GM13977 (cell line): ENCODE results near the gene BBS12.

Experiments used
- DNase-seq: peaks from one replicate; pipeline ENCODE4 v3.0.0; 2012; ENCODE audit warnings: low spot score
- in situ Hi-C: fragments of 300-500 bp; cut with MboI; formaldehyde crosslinking; loops from one replicate; pipeline ENCODE4 v1.12.0; 2022; ENCODE audit warnings: low sequenced_read_pairs, low pct_unique_long_range_greater_than_20kb, mixed read lengths, inconsistent platforms; ENCODE audit not compliant: unreplicated experiment
- TF ChIP-seq, protein P1 (sequence below): IDR thresholded peaks from 2 replicates; pipeline ENCODE4 v1.5.1; 2012; ENCODE audit warnings: mild to moderate bottlenecking, control low read depth; ENCODE audit not compliant: insufficient read depth; ENCODE audit errors: extremely low read depth, missing control alignments

BBS12 gene

GRCh38 chr4:122759639-122760310 lies 27.3 kb downstream of the BBS12 start:
- in situ Hi-C loops = loop anchor here (10.0 kb wide), 1 partner anchor 155 kb away; no protein-coding TSS in a partner anchor
- TF ChIP-seq, protein P1, sequence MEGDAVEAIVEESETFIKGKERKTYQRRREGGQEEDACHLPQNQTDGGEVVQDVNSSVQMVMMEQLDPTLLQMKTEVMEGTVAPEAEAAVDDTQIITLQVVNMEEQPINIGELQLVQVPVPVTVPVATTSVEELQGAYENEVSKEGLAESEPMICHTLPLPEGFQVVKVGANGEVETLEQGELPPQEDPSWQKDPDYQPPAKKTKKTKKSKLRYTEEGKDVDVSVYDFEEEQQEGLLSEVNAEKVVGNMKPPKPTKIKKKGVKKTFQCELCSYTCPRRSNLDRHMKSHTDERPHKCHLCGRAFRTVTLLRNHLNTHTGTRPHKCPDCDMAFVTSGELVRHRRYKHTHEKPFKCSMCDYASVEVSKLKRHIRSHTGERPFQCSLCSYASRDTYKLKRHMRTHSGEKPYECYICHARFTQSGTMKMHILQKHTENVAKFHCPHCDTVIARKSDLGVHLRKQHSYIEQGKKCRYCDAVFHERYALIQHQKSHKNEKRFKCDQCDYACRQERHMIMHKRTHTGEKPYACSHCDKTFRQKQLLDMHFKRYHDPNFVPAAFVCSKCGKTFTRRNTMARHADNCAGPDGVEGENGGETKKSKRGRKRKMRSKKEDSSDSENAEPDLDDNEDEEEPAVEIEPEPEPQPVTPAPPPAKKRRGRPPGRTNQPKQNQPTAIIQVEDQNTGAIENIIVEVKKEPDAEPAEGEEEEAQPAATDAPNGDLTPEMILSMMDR = no peak
- no peak for DNase-seq

- in situ Hi-C loops = no loop called here
- TF ChIP-seq, protein P1 = no peak
- no peak for DNase-seq
These were observed 30.0 kb downstream of the BBS12 start for GRCh38 chr4:122762520-122762919.

DNA sequence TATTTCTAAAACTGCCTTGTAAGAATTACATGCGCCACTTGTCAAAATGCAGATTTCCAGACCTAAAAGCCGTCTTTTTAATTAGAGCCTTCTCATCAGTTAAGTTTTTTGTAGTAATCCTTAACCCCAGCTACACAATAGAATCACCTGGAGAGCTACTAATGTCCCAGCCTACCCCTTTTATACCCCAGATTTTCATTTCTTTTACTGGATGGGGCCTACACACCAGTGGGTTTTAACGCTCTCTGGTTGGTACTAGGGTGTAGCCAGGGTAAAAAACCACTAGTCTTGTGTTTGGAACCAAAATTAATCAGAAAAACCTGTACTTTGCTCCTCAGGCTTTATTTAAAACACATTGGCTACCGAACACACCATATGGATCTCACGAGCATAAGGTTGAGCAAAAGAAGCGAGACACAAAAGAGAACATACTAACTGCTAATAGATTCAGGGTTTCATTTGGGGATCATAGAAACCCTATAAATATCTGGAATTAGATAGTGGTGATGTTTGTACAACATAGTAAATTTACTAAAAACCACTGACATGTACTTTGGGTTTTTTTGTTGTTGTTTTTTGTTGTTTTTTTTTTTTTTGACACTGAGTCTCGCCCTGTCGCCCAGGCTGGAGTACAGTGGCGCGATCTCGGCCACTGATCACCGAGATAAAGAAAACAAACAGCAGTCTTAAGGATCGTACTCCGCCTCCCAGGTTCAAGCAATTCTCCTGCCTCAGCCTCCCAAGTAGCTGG lies 30.6 kb downstream of the BBS12 start:
- no peak for DNase-seq
- in situ Hi-C loops = no loop called here
- TF ChIP-seq, protein P1 = no peak

DNA sequence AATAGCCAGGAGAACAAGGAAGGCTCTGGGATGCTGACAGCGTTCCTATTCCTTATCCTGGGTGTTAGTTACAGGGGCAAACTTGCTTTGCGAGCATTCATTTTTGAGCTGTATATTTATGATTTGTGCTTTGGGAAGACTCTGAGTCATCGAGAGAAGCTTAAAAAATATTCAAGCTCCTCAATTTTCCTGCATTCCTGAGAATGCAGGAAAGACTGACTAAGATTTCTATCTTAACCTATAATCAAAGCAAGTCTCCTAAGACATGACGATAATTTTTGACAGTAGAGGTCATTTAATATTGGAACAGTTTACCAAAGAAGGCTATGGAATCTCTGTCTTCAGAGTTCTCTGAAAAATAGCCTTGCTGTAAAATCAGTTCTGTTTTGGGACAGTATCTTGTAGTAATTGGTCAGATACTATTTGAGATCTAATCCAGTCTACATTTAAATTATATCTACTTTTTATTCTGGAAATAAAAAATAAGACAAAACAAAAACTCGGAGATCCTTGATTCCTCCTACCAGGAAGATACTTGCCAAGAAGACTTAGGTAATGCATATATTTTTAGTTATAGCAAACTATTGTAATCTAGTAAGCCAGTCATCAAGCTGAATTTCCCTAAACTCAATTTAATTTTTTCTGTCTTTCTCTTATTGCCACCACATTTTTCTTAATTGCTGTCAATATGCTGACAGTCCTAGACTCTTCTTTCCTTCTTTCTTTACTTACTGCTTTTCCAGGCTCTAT lies 31.7 kb downstream of the BBS12 start:
- in situ Hi-C loops = no loop called here
- TF ChIP-seq, protein P1 = no peak
- DNase-seq = no peak

DNA sequence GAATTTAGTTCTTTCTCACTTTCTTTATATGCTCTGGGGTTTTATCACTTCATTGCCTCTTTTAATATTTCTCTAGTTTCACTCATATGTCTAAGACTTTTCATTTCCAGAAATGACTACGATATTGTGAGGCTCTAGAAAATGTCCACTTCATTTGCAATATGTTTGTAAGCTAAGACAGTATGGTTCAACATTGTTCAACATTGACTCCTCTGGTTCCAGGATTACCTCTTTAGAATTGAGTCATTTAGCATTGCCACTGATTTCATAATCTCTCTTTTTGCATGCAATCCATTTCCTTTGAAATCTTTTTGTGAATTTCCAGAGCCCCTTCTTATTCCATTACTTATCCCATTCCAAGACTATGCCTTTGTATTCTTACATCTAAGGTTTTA lies 32.3 kb downstream of the BBS12 start:
- in situ Hi-C loops = no loop called here
- peak; percentile 13 for DNase-seq
- TF ChIP-seq, protein P1 = no peak

DNA sequence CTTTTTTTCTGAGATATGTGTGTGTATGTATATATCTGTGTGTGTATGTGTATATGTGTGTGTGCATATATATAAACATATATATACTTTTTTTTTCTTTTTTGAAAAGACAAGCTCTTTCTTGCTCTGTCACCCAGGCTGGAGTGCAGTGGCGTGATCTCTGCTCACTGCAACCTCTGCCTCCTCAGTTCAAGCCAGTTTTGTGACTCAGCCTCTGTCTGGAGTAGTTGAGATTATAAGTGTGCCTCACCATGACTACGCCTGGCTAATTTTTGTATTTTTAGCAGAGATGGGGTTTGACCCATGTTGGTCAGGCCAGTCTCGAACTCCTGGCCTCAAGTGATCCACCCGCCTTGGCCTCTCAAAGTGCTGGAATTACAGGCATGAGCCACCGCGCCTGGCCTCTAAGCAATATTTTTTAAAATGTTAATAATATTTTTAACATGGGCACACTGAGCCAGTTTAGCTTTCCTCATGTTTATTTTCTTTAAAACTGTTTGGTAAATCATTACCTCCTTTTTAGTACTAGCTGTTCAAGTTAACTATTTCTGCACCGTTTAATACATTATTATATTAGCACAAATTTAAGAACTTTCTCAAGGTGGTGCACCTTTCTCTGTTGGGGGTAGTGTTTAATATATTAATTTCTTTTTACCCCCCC lies 33.3 kb downstream of the BBS12 start:
- TF ChIP-seq, protein P1 = no peak
- no peak for DNase-seq
- in situ Hi-C loops = no loop called here
